ENCODE results near the gene BANP. TPM values are rescaled to one million over a fixed set of nuclear protein-coding genes. Genes with fewer than 3 reads are reported as not detected.

BANP gene
- total RNA-seq, 8 experiments from 2014 or later, result 12.9 to 28.1 (median 18.5) TPM

GRCh38 chr16:87956365-87957231 is 5.4 kb downstream of the BANP start:
- WGBS, 10 experiments, result 10 to 77% (median 55%) methylated on average over 2 to 19 of the region's 30 CpGs
- Histone ChIP-seq H3K4me1 (replicated peaks in 1 of 2) (peaks cover 18 to 27% of the 10 kb centered on the region in 2 donors), H3K4me3 (peak overlapping the region in 2 of 5 donors; percentile 2 to 4), H3K27ac (peak overlapping the region; percentile 46 to 79)
- peak in 6 of 8 experiments; percentile 40 to 66 (median 46) for ATAC-seq (replicated peaks in 6 of 8)
- in situ Hi-C loops (cut with MboI; ENCODE audit: low pct_unique_long_range_greater_than_20kb in 2 of 9, low sequenced_read_pairs in 9 of 9, unreplicated experiment in 9 of 9), result loop anchor here in 1 of 9 experiments (25.0 kb wide), 1 partner anchor 581 kb away; no protein-coding TSS in a partner anchor

- in situ Hi-C loops (cut with MboI; ENCODE audit: low pct_unique_long_range_greater_than_20kb in 2 of 9, low sequenced_read_pairs in 9 of 9, unreplicated experiment in 9 of 9), result loop anchor here in 1 of 9 experiments (25.0 kb wide), 1 partner anchor 580 kb away; no protein-coding TSS in a partner anchor
- Histone ChIP-seq H3K4me1 (replicated peaks in 1 of 2) (peaks cover 16 to 24% of the 10 kb centered on the region in 2 donors), H3K4me3 (no peak overlapping the region), H3K27ac (no peak overlapping the region)
- ATAC-seq (replicated peaks in 6 of 8), result no peak
- WGBS, 10 experiments, result 89 to 100% (median 97%) methylated on average over 4 to 19 of the region's 34 CpGs; no CpG with 5 or more reads in 1 of the 10 experiments
Measured at GRCh38 chr16:87957296-87958094, 6.3 kb downstream of the BANP start.

- peaks cover 14 to 26% of the 10 kb centered on the region in 2 donors for H3K4me1 ChIP-seq (replicated peaks in 1 of 2)
- 80 to 100% (median 90%) methylated on average over 2 to 8 of the region's 9 CpGs; no CpG with 5 or more reads in 3 of the 10 experiments for WGBS, 10 experiments
- ATAC-seq (replicated peaks in 6 of 8), result peak in 1 of 8 experiments; percentile 10
- H3K27ac ChIP-seq, result no peak overlapping the region
- no peak overlapping the region for H3K4me3 ChIP-seq
- in situ Hi-C loops (cut with MboI; ENCODE audit: low pct_unique_long_range_greater_than_20kb in 2 of 9, low sequenced_read_pairs in 9 of 9, unreplicated experiment in 9 of 9), result loop anchor here in 1 of 9 experiments (25.0 kb wide), 1 partner anchor 579 kb away; no protein-coding TSS in a partner anchor
Measured at GRCh38 chr16:87958632-87959031, 7.4 kb downstream of the BANP start.

GRCh38 chr16:87959391-87959990 is 8.3 kb downstream of the BANP start:
- in situ Hi-C loops (cut with MboI; ENCODE audit: low pct_unique_long_range_greater_than_20kb in 2 of 9, low sequenced_read_pairs in 9 of 9, unreplicated experiment in 9 of 9), result loop anchor here in 1 of 9 experiments (25.0 kb wide), 1 partner anchor 578 kb away; no protein-coding TSS in a partner anchor
- ATAC-seq (replicated peaks in 6 of 8), result peak in 1 of 8 experiments; percentile 3
- Histone ChIP-seq H3K27ac (no peak overlapping the region), H3K4me1 (replicated peaks in 1 of 2) (peaks cover 14 to 29% of the 10 kb centered on the region in 2 donors), H3K4me3 (no peak overlapping the region)
- WGBS, 10 experiments, result 40 to 100% (median 96%) methylated on average over 1 to 5 of the region's 23 CpGs; no CpG with 5 or more reads in 3 of the 10 experiments

- no peak overlapping the region for H3K27ac ChIP-seq
- peaks cover 14 to 29% of the 10 kb centered on the region in 2 donors for H3K4me1 ChIP-seq (replicated peaks in 1 of 2)
- 33 to 100% (median 100%) methylated on average over 1 to 3 of the region's 5 CpGs; no CpG with 5 or more reads in 3 of the 10 experiments for WGBS, 10 experiments
- H3K4me3 ChIP-seq, result no peak overlapping the region
- in situ Hi-C loops (cut with MboI; ENCODE audit: low pct_unique_long_range_greater_than_20kb in 2 of 9, low sequenced_read_pairs in 9 of 9, unreplicated experiment in 9 of 9), result loop anchor here in 1 of 9 experiments (25.0 kb wide), 1 partner anchor 577 kb away; no protein-coding TSS in a partner anchor
- ATAC-seq (replicated peaks in 6 of 8), result no peak
Measured at GRCh38 chr16:87960296-87960695, 9.1 kb downstream of the BANP start.

GRCh38 chr16:87960852-87961251 is 9.6 kb downstream of the BANP start:
- no peak for ATAC-seq (replicated peaks in 6 of 8)
- 28 to 100% (median 93%) methylated on average over 3 to 8 of the region's 8 CpGs; no CpG with 5 or more reads in 1 of the 10 experiments for WGBS, 10 experiments
- in situ Hi-C loops (cut with MboI; ENCODE audit: low pct_unique_long_range_greater_than_20kb in 2 of 9, low sequenced_read_pairs in 9 of 9, unreplicated experiment in 9 of 9), result loop anchor here in 1 of 9 experiments (25.0 kb wide), 1 partner anchor 576 kb away; no protein-coding TSS in a partner anchor
- H3K27ac ChIP-seq, result no peak overlapping the region
- no peak overlapping the region for H3K4me3 ChIP-seq
- H3K4me1 ChIP-seq (replicated peaks in 1 of 2), result peaks cover 14 to 27% of the 10 kb centered on the region in 2 donors

GRCh38 chr16:87961623-87962022 is 10.4 kb downstream of the BANP start:
- in situ Hi-C loops (cut with MboI; ENCODE audit: low pct_unique_long_range_greater_than_20kb in 2 of 9, low sequenced_read_pairs in 9 of 9, unreplicated experiment in 9 of 9), result loop anchor here in 1 of 9 experiments (25.0 kb wide), 1 partner anchor 576 kb away; no protein-coding TSS in a partner anchor
- 20 to 100% (median 81%) methylated on average over 1 to 4 of the region's 4 CpGs; no CpG with 5 or more reads in 5 of the 10 experiments for WGBS, 10 experiments
- no peak for ATAC-seq (replicated peaks in 6 of 8)
- no peak overlapping the region for H3K4me3 ChIP-seq
- H3K27ac ChIP-seq, result no peak overlapping the region
- peaks cover 7 to 19% of the 10 kb centered on the region in 2 donors for H3K4me1 ChIP-seq (replicated peaks in 1 of 2)

GRCh38 chr16:87963400-87963799 is 12.2 kb downstream of the BANP start:
- in situ Hi-C loops (cut with MboI; ENCODE audit: low pct_unique_long_range_greater_than_20kb in 2 of 9, low sequenced_read_pairs in 9 of 9, unreplicated experiment in 9 of 9), result loop anchor here in 1 of 9 experiments (25.0 kb wide), 1 partner anchor 574 kb away; no protein-coding TSS in a partner anchor
- Histone ChIP-seq H3K27ac (no peak overlapping the region), H3K4me3 (no peak overlapping the region), H3K4me1 (replicated peaks in 1 of 2) (peaks cover 0 to 11% of the 10 kb centered on the region in 2 donors)
- peak in 5 of 8 experiments; percentile 38 to 86 (median 74) for ATAC-seq (replicated peaks in 6 of 8)
- WGBS, 10 experiments, result 10 to 100% (median 91%) methylated on average over 1 to 9 of the region's 9 CpGs; no CpG with 5 or more reads in 1 of the 10 experiments

GRCh38 chr16:87964049-87964659 is 12.9 kb downstream of the BANP start:
- WGBS, 10 experiments, result 78 to 100% (median 87%) methylated on average over 1 to 4 of the region's 19 CpGs; no CpG with 5 or more reads in 7 of the 10 experiments
- peak in 4 of 8 experiments; percentile 7 to 58 (median 26) for ATAC-seq (replicated peaks in 6 of 8)
- Histone ChIP-seq H3K27ac (no peak overlapping the region), H3K4me1 (replicated peaks in 1 of 2) (peaks cover 0 to 9% of the 10 kb centered on the region in 2 donors), H3K4me3 (no peak overlapping the region)
- in situ Hi-C loops (cut with MboI; ENCODE audit: low pct_unique_long_range_greater_than_20kb in 2 of 9, low sequenced_read_pairs in 9 of 9, unreplicated experiment in 9 of 9), result loop anchor here in 1 of 9 experiments (25.0 kb wide), 1 partner anchor 573 kb away; no protein-coding TSS in a partner anchor

- no peak overlapping the region for H3K4me3 ChIP-seq
- WGBS, 10 experiments, result no CpG with 5 or more reads among the region's 11 CpGs
- in situ Hi-C loops (cut with MboI; ENCODE audit: low pct_unique_long_range_greater_than_20kb in 2 of 9, low sequenced_read_pairs in 9 of 9, unreplicated experiment in 9 of 9), result loop anchor here in 1 of 9 experiments (25.0 kb wide), 1 partner anchor 572 kb away; no protein-coding TSS in a partner anchor
- peaks cover 0 to 9% of the 10 kb centered on the region in 2 donors for H3K4me1 ChIP-seq (replicated peaks in 1 of 2)
- no peak overlapping the region for H3K27ac ChIP-seq
- no peak for ATAC-seq (replicated peaks in 6 of 8)
Measured at GRCh38 chr16:87965417-87965816, 14.2 kb downstream of the BANP start.

GRCh38 chr16:87966064-87966645 is 14.9 kb downstream of the BANP start:
- ATAC-seq (replicated peaks in 6 of 8), result peak in 4 of 8 experiments; percentile 3 to 58 (median 42)
- Histone ChIP-seq H3K4me1 (replicated peaks in 1 of 2) (peaks cover 0 to 9% of the 10 kb centered on the region in 2 donors), H3K4me3 (no peak overlapping the region), H3K27ac (no peak overlapping the region)
- 0 to 100% (median 69%) methylated on average over 1 to 4 of the region's 5 CpGs for WGBS, 10 experiments
- in situ Hi-C loops (cut with MboI; ENCODE audit: low pct_unique_long_range_greater_than_20kb in 2 of 9, low sequenced_read_pairs in 9 of 9, unreplicated experiment in 9 of 9), result loop anchor here in 1 of 9 experiments (25.0 kb wide), 1 partner anchor 571 kb away; no protein-coding TSS in a partner anchor

All from motor neuron (in vitro differentiated cells).